Skeletal muscle satellite cell (primary cell): ENCODE measurements around the gene FUBP1.

Source experiments
- H3K27me3 ChIP-seq: 2 replicates; pipeline ENCODE4 v1.7.0; 2013; ENCODE audit warnings: low read length; ENCODE audit not compliant: control insufficient read depth, insufficient read depth
- H3K36me3 ChIP-seq: 2 replicates; pipeline ENCODE4 v1.7.0; 2013; ENCODE audit warnings: mild to moderate bottlenecking, control low read depth, low read length; ENCODE audit not compliant: insufficient read depth
- H3K4me1 ChIP-seq: 2 replicates; pipeline ENCODE4 v1.7.0; 2013; ENCODE audit warnings: low read length; ENCODE audit not compliant: control insufficient read depth, insufficient read depth
- H3K4me2 ChIP-seq: 2 replicates; pipeline ENCODE4 v1.7.0; 2013; ENCODE audit warnings: mild to moderate bottlenecking, low read length
- H3K4me3 ChIP-seq: 2 replicates; pipeline ENCODE4 v1.7.0; 2013; ENCODE audit warnings: low read length
- H3K9ac ChIP-seq: 2 replicates; pipeline ENCODE4 v1.7.0; 2013; ENCODE audit warnings: mild to moderate bottlenecking, low read depth, low read length, moderate library complexity
- H3K9me3 ChIP-seq: replicated peaks from 2 replicates; pipeline ENCODE4 v1.7.0; 2013; ENCODE audit warnings: mild to moderate bottlenecking, control low read depth, low read length

Gene FUBP1

DNA sequence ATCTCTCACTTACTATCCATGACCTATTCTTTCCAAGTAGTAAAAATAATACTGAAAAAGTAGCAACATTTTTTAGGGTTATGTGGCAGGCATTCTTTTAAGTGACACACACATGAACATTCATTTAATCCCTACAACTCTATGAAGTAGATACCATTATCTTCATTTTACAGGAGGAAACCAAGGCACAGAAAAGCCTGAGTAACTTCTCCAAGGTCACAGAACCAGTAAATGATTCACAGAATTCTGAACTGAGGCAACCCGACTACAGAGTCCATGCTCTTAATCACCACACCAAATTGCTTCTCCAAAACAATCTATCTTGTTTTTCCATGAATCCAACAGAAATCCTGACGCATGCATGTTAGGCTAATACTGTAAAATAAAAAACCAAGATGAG is 17.5 kb downstream of the FUBP1 start:
- Histone ChIP-seq H3K4me1 (no peaks in the 10 kb centered on the region), H3K4me3 (no peak overlapping the region), H3K9ac (no peak overlapping the region), H3K27me3 (no peaks in the 10 kb centered on the region), H3K36me3 (peaks cover 96% of the 10 kb centered on the region), H3K9me3 (no peaks in the 10 kb centered on the region), H3K4me2 (no peak overlapping the region)

DNA sequence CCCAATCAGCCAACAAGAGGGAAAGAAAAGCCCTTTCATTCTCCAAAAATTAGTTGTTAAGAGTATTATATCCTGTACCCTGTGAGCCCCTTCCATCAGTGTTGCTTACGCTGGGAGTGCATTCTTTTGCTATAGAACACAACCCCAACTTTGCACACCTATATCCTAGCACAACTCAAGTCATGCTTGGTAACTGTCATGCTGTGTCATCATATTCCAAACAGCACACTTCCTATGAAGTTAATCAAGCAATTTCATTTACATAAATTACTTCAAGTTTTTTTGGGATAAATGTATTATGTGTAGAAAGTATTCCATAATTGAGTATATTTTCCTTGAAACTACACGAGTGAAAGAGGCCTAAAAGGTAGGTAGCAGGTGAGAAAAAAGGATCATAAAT is 20.0 kb downstream of the FUBP1 start:
- no peaks in the 10 kb centered on the region for H3K27me3 ChIP-seq

DNA sequence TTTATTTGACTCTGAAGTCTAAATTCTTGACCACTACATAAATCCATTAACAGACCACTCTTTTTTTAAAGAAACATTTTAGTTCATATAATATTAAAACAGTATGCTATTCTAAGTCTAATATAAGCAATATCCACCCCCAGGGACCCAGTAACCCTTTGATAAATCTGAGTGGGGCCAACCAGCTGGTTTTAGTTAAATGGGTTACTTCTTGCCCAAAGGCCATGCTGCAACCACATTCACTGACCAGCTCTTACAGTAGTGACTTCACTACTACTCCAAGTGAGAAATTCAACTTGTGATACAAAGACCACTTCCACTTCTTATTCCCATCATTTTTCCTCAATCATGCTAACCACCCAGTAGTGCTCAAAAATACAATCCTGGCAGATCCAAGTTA is 20.5 kb downstream of the FUBP1 start:
- no peak overlapping the region for H3K4me2 ChIP-seq
- no peak overlapping the region for H3K9ac ChIP-seq
- H3K4me3 ChIP-seq = no peak overlapping the region
- H3K36me3 ChIP-seq = peaks cover 98% of the 10 kb centered on the region
- no peaks in the 10 kb centered on the region for H3K9me3 ChIP-seq
- no peaks in the 10 kb centered on the region for H3K27me3 ChIP-seq
- H3K4me1 ChIP-seq = peaks cover 15% of the 10 kb centered on the region

More for the DNA sequence above, 20.0 kb downstream of the FUBP1 start:
- peaks cover 15% of the 10 kb centered on the region for H3K4me1 ChIP-seq
- peaks cover 98% of the 10 kb centered on the region for H3K36me3 ChIP-seq
- H3K9me3 ChIP-seq = no peaks in the 10 kb centered on the region
- no peak overlapping the region for H3K4me3 ChIP-seq
- H3K9ac ChIP-seq = no peak overlapping the region
- no peak overlapping the region for H3K4me2 ChIP-seq

DNA sequence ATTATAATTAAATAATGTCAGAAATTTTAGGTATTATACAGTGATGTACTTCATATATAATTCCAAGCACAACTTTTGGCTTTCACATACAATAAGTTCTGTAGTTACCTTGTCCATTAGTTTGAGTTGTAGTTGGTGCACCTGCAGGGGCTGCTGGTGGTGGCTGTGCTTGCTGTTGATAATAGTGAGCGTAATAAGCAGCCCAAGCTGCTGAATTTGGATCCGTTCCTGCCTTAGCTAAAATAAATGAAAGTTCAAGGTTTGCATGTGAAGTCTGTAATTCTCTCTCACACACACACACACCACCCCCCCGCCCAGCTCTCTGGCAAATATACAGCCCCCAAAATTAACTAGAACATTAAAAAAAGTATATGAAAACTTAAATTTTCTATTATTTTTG is 22.4 kb downstream of the FUBP1 start:
- Histone ChIP-seq H3K4me1 (peaks cover 15% of the 10 kb centered on the region), H3K9ac (no peak overlapping the region), H3K4me3 (no peak overlapping the region), H3K27me3 (no peaks in the 10 kb centered on the region), H3K36me3 (peaks cover 96% of the 10 kb centered on the region), H3K9me3 (no peaks in the 10 kb centered on the region), H3K4me2 (no peak overlapping the region)

DNA sequence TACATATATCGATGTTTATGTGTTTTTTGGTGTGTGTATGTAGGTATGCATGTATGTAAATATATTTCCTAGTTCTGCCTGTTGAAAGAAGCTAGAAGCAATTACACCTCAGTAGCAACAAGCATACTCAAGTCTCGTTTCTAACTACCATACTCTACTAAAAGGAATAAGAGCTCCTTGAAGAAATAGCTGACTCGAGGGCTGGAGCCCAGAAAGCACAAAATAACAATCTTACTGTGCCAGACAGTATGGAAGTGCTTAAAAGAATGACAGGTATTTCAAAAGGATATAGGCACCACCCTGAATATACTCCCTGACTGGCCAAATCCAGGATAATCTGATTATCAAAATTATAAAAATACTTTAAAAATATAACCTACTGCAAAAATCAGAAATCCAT is 23.2 kb downstream of the FUBP1 start:
- H3K9ac ChIP-seq = no peak overlapping the region

DNA sequence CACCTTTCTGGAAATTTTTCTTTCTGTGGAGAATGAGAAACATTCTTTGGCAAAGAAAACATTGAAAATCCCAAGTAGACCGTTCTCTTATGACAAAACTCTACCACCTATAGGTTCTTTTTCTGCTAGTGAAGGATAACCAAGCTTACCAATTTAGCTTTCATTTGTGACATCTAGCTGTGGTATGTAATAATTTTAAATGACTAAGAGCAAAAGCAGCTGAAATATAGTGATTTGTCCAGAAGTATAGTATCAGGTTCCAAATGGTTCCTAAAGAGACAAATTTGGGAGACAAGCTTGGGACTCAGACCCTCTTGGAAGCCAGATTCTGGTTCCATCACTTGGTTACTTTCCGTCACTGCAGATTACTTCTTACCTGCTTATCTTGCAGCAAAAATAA is 24.4 kb downstream of the FUBP1 start:
- no peaks in the 10 kb centered on the region for H3K27me3 ChIP-seq
- H3K4me1 ChIP-seq = peaks cover 15% of the 10 kb centered on the region
- no peak overlapping the region for H3K4me2 ChIP-seq
- peaks cover 95% of the 10 kb centered on the region for H3K36me3 ChIP-seq
- H3K9me3 ChIP-seq = no peaks in the 10 kb centered on the region
- H3K9ac ChIP-seq = no peak overlapping the region
- no peak overlapping the region for H3K4me3 ChIP-seq

More for the DNA sequence above, 23.2 kb downstream of the FUBP1 start:
- no peaks in the 10 kb centered on the region for H3K27me3 ChIP-seq
- no peak overlapping the region for H3K4me2 ChIP-seq
- H3K4me3 ChIP-seq = no peak overlapping the region
- H3K4me1 ChIP-seq = peaks cover 15% of the 10 kb centered on the region
- H3K9me3 ChIP-seq = no peaks in the 10 kb centered on the region
- peaks cover 96% of the 10 kb centered on the region for H3K36me3 ChIP-seq

DNA sequence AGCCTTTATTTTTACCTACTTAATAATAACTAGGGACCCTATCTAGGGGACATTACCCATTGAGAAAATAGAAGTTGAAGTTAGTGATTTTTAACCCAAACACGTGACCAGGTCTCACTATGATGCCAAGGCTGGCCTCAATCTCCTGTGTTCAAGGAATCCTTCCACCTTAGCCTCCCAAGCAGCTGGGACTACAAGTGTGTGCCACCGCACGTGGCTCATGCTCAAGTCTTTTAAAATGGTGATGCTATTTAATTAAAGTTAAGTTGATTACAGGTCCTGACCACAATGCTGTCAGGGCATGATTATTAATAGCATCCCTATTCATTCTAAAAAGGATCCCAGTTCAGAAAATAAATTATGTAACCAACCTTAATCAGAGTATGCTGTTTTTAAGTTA is 25.0 kb downstream of the FUBP1 start:
- H3K36me3 ChIP-seq = peaks cover 93% of the 10 kb centered on the region

DNA sequence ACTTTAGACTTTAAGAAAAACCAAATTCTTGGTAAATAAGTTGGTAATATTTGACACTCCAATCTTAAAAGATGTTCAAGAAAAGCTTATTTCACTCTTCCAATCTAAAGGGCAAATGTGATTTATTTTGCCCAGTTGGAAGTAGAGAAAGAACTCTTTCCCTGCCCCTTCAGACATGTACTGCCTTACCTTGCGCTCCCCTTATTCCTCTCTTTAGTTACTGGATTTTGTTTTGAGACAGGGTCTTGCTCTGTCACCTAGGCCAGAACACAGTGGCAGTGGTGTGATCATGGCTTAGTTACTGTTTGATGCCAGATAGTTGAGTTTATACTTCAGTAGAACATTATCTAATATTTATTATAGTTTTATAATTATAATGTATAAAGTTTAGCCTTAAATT is 27.5 kb downstream of the FUBP1 start:
- no peak overlapping the region for H3K9ac ChIP-seq
- H3K4me1 ChIP-seq = peaks cover 15% of the 10 kb centered on the region
- no peaks in the 10 kb centered on the region for H3K27me3 ChIP-seq
- no peak overlapping the region for H3K4me3 ChIP-seq
- no peak overlapping the region for H3K4me2 ChIP-seq
- H3K9me3 ChIP-seq = no peaks in the 10 kb centered on the region
- H3K36me3 ChIP-seq = peaks cover 95% of the 10 kb centered on the region

More for the DNA sequence above, 25.0 kb downstream of the FUBP1 start:
- H3K4me2 ChIP-seq = no peak overlapping the region
- no peaks in the 10 kb centered on the region for H3K27me3 ChIP-seq
- peaks cover 15% of the 10 kb centered on the region for H3K4me1 ChIP-seq
- H3K9me3 ChIP-seq = no peaks in the 10 kb centered on the region
- no peak overlapping the region for H3K9ac ChIP-seq
- H3K4me3 ChIP-seq = no peak overlapping the region

DNA sequence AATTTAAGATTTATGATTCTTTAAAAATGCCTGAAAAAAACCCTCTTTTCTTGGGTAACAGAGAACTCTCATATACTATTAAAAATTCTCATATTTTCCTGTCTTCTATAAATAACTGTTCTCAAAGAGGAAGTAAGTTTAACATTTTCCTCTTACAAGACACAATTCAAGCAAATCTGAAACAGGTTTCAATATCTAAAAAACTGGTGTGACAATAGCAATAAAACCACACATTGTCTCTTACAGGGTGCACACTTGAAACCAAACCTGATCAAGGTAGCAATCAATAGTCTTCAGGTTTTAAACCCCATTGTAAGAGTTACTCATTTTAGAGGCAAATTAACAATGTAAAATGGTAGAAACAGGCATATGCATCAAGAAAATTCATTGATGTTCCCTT is 28.0 kb downstream of the FUBP1 start:
- H3K27me3 ChIP-seq = no peaks in the 10 kb centered on the region
- H3K36me3 ChIP-seq = peaks cover 94% of the 10 kb centered on the region
- no peak overlapping the region for H3K4me2 ChIP-seq
- H3K4me1 ChIP-seq = peaks cover 15% of the 10 kb centered on the region
- H3K4me3 ChIP-seq = no peak overlapping the region
- no peak overlapping the region for H3K9ac ChIP-seq
- H3K9me3 ChIP-seq = no peaks in the 10 kb centered on the region

DNA sequence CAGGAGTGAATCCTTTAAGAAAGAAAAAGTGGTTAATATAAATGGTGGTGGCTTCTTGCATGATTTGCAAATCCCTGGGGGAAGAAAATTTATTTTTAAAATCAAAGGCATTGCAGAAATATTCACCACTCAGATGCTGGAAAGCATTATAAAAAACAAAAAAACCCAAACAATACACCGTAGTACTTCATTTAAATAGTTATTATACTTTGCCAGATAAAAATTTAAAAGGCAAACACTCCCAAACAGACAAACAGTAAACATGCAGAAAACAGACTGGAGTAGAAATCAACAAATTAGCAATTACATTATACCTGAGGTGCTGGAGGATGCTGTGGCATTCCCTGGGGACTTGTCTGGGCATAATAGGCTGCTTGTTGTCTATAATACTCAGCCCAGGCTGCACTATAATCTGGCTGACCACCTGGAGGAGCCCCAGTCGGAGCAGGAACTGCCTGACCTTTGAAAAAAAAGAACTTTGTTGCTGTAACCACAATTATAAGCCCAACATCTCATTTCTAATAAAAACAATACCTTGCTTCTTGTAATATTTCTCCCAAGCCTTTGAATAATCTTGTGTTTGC is 29.9 kb downstream of the FUBP1 start:
- H3K36me3 ChIP-seq = peaks cover 87% of the 10 kb centered on the region

DNA sequence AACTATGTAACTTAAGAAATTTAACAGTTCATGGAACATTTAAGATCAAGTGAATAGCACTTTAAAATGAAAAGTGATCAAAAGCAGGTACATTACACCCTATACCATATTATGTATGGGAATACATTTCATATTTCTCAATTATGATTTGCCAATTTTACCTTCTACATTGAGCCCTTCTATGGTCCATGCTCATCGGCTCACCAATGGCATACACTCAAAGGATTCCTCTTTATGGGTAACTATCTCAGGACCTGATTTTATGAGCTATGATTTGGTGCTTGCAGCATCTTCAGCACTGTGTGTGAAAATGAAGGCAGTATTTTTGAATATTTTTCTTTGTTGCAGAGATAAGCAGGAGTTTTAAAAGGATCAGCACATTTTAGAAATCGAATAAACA is 33.5 kb downstream of the FUBP1 start:
- Histone ChIP-seq H3K4me3 (no peak overlapping the region), H3K9me3 (no peaks in the 10 kb centered on the region), H3K27me3 (no peaks in the 10 kb centered on the region), H3K4me2 (no peak overlapping the region), H3K36me3 (peaks cover 89% of the 10 kb centered on the region), H3K9ac (no peak overlapping the region), H3K4me1 (no peaks in the 10 kb centered on the region)

More for the DNA sequence above, 29.9 kb downstream of the FUBP1 start:
- Histone ChIP-seq H3K4me1 (peaks cover under 1% of the 10 kb centered on the region), H3K27me3 (no peaks in the 10 kb centered on the region), H3K9me3 (no peaks in the 10 kb centered on the region), H3K4me3 (no peak overlapping the region), H3K4me2 (no peak overlapping the region), H3K9ac (no peak overlapping the region)

DNA sequence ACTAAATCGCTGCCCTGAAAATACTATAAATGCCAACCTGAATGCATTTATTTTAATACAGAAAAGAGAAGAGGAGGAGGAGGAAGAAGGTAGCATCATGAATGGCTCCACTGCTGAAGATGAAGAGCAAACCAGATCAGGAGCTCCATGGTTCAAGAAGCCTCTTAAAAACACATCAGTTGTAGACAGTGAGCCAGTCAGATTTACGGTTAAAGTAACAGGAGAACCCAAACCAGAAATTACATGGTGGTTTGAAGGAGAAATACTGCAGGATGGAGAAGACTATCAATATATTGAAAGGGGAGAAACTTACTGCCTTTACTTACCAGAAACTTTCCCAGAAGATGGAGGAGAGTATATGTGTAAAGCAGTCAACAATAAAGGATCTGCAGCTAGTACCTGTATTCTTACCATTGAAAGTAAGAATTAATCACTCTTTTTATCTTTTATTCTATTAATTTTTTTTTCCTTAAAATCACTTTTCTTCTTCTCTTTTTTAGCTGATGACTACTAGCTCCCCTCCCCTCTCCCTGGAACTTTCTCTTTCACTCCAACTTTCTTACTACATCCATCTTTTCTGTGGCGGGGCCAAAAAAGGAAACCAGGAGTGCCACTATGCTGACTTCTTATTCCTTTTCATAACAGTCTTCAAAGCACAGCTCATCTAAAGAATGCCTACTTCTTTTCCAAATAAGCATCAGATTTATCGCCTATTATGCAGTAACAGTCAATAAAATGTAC is 36.3 kb downstream of the FUBP1 start:
- Histone ChIP-seq H3K4me2 (no peak overlapping the region), H3K36me3 (peaks cover 78% of the 10 kb centered on the region), H3K9ac (no peak overlapping the region), H3K4me3 (no peak overlapping the region), H3K27me3 (no peaks in the 10 kb centered on the region), H3K9me3 (no peaks in the 10 kb centered on the region), H3K4me1 (no peaks in the 10 kb centered on the region)
